Left lobe of liver (tissue), 2 donors: ENCODE data around the gene SH3PXD2A. TPM values are rescaled to one million over a fixed set of nuclear protein-coding genes. Genes with fewer than 3 reads are reported as not detected.
"Not testable (repeated sequence)": the region's sequence is repeated elsewhere in the genome, so short reads cannot be mapped to it uniquely, and the experiment has no call there.

Experiments
- ATAC-seq: fragments of 200-7000 bp; cut with Tn5 transposase; one replicate; pipeline ENCODE4 v1.9.1; 2020; ENCODE audit warnings: mild to moderate bottlenecking, moderate library complexity
- DNase-seq: peaks from one replicate; pipeline ENCODE4 v3.0.0-alpha.2; 2020; ENCODE audit warnings: low spot score
- total RNA-seq: library from RNA; stranded (reverse); gene quantifications from one replicate; pipeline ENCODE4 v1.2.1, GENCODE V29; 2021
- donor health status: DM: no; HTN: no; CAD: no; lungs with moderate emphysema.
- donor health status: DM: no; HTN: yes; CAD: no.

SH3PXD2A gene
- total RNA-seq, 1 donor from 2014 or later, result 43.5 TPM

DNA sequence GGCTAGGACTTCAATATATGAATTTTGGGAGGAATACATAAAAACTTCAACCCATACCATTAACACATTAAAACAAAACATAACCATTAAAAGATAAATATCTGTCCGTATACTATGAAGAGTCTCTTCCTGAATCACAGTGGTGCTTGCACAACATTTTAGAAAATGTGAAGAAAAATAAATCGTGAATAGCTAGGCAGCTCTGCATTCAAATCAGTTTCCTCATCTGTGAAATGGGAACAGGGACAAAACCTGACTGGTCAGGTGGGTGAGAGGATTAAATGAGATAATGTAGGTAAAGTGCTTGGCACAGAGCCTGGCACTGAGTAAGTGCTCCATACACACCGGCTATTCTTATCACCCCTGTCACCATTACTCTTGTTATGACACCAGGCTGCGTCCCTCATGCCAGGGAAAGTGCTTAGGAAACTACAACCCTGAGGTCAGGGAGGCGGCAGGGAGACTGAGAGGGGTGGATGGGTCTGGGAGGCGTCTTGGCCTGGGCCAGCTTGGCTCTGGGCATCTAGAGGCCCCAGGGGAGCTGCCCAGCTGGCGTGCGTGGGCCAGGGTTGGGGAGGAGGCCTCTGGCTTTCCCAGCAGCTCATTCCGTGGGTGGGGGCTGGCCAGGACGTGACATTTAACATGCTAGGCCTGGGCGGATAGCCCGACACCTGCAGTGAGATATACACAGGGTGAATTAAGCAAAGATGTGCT, 78.3 kb downstream of the SH3PXD2A start:
- no peak for DNase-seq
- ATAC-seq, result no peak

DNA sequence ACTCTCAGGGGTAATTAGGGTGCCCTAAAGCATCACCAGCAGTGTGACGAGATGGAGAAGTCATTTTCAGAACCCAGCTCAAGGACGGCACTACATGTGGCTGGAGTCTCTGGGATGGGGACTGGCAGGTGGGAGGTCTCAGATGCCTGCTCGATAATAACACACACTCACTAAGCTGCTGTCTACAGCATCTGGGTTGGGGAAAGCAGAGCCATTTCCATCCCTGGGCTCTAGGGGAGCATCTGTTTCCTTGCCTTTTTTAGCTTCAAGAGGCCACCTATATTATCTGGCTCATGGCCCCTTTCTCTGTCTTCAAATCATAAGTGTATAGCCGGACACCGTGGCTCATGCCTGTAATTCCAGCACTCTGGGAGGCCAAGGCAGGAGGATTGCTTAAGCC, 79.6 kb downstream of the SH3PXD2A start:
- ATAC-seq (no peak), DNase-seq (no peak)

DNA sequence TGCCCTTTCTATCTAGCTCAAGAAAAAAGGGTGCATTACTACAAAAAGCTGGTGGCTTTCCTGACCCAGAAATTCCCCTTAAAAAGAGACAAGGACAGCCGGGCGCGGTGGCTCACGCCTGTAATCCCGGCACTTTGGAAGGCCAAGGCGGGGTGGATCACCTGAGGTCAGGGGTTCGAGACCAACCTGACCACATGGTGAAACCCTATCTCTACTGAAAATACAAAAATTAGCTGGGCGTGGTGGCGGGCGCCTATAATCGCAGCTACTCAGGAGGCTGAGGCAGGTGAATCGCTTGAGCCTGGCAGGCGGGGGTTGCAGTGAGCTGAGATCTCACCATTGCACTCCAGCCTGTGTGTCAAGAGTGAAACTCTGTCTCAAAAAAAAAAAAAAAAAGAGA, 82.5 kb downstream of the SH3PXD2A start:
- not testable (repeated sequence) for ATAC-seq, DNase-seq

DNA sequence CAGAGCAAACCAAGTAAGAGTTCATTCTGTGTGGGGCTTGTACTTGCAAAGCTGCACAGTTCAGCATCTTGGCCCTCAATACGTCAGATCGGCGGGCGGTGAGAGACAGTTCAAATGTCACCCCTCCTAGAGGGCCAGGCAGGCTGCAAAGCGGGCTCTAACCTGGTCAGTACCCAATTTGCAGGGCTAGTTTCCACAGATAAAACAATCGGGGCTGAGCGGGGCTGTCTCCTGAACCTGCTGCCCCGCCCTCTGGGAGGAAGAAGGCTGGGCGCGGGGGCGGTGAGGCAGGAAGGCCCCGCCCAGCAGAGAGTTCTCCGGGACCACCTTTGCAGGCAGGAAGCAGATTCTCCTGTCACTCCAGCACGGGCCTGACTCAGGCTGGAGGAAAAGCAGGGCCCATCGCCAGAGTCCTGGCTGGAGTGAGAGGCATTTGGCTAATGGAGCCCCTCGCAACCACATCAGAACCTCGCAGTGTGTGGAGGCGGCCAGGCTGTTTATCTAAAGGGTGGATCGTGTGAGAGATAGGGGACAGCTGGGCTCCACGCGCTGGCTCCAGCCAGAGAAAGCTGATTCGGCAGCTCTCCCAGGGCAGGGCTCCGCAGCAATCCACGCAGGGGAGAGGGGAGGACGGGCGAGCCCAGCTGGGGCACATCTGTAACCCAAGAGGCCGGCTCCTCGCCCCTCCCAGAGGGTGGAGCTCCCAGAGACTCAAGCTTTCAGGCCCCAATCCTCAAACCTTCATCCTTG, 83.1 kb downstream of the SH3PXD2A start:
- peak; percentile 71 for ATAC-seq

DNA sequence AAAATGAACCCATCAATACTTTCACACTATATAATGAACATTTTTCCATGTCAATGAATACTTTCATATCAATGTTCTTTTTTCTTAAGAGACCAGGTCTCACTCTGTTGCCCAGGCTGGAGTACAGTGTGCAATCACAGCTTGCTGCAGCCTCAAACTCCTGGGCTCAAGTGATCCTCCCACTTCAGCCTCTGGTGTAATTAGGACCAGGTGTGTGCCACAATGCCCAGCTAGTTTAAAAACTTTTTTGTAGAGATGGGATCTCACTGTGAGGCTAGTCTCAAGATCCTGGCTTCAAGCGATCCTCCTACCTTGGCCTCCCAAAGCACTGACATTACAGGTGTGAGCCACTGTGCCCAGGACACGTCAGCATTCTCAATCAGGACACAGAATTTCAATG, 85.2 kb downstream of the SH3PXD2A start:
- DNase-seq, result no peak
- ATAC-seq, result no peak

More for the DNA sequence above, 83.1 kb downstream of the SH3PXD2A start:
- DNase-seq, result no peak

DNA sequence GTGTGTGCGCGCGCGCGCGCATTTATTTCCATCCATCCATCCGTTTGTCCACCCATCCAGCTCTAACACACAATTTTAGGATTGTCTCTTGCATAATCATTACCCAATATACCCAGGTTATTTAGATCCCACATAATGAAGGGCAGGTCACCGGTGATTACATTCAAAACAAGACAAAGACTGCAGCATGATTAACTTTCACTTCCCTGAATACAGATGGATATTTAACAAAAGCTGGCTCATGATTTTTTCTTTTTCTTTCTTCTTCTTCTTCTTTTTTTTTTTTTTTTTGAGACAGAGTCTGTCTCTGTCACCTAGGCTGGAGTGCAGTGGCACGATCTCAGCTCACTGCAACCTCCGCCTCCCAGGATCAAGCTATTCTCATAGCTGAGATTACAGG, 86.2 kb downstream of the SH3PXD2A start:
- no peak for DNase-seq
- no peak for ATAC-seq

DNA sequence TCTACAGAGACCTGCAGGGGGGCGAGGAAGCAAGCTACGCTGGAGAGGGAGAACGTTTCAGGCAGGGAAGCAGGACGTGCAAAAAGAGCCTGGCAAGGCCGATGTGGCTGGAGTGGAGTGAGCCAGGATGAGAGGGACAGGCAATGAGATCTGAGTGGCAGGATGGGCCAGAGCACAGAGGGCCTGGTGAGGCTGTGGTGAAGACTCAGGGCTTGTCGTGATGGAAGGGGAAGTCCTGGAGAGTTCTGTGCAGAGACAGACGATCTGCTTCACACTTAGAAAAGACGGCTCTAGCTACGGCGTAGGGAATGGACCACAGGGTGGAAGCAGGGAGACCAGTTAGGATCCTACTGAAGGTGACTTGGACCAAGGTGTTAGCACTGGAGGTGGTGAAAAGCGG, 87.0 kb downstream of the SH3PXD2A start:
- ATAC-seq (no peak), DNase-seq (no peak)

DNA sequence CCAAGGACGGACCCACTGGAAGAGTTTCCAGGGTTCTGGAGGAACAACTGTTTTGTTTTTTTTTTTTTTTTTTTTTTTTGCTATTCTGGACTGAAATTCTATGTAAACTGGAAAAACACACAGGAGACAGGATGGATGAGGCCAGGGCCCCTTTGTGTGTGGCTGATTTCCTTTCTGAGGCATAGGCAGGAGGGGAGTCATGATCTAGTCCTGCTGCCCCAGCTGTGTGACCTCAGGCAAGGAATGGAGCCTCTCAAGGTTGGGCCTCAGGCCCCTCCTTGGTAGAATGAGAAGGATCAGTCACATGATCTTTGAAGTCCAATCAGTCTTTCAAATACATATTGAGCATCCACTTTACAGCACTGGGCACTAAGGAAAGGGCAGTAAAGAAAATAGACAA, 87.6 kb downstream of the SH3PXD2A start:
- no peak for ATAC-seq
- no peak for DNase-seq

DNA sequence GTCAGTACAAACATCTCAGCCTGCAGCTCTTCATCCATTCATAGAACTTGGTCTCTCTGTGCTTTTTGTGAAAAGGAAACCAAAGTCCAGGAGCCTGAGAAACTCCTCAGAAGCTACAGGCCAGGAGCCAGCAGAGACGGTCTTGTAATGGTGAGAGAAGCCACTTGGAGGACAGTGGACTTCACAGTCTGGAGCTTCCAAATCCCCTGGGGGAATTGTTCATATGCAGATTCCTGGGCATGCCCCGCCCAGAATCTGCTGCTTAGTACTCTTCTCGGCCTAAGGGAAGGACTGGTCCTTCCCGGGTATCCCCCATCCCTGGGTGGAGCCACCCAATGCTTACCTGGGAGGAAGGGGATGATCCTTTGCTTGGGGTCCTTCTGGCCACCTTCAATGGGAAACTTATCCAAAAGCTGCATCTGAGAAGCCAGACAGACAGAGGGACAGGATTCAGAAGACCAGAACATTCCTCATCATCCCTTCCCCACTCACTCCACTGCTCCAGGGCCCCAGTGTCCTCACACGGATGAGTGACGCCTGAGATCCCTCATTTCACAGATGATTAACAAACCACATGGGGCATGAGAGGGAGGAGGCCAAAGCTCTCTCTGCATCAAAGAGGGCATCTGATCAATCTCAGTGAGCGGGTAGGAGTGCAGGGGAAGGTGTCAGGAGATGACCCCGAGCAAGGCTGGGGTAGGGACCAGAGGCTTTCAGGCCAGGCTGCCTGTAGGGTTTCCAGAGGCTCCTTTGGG, 88.4 kb downstream of the SH3PXD2A start:
- DNase-seq (no peak), ATAC-seq (no peak)

DNA sequence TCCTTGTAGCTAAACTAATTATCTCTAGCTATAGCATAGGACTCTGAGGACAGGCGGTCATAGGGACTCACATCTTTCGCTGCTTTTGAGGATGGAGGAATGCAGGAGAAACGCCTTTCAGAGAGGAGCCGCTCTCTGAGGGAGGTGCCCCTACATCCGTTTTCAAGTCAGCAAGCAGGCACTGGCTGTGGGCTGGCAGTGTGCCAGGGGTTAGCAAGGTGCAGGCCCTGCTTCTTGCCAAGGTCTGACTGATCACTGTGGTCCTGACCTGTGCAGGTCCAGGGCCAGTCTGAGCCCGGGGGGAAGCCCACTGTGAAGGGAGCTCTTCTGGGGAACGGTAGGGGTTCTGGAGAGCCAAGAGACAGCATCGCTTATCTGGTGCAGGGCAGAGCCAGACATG, 89.4 kb downstream of the SH3PXD2A start:
- DNase-seq (peak; percentile 62), ATAC-seq (peak; percentile 42)

DNA sequence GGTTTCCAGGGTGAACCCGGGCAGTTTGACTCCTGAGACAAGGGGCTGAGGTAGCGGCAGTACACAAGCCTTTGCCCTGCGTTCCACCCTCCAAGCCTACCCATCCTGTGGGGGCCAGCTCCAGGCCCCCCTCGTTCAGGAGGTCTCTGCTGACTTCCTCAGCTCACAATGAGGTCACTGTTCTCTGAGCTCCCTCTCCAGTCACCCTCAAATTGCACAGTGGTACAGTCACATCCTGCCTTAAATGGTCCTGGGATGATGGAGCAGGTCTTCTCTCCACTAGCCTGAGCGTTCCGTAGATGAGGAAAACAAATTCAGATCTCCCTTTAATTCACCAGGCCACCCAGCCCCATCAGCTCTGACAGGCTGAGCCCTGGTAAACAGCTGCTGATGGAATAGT, 90.2 kb downstream of the SH3PXD2A start:
- ATAC-seq (no peak), DNase-seq (no peak)

DNA sequence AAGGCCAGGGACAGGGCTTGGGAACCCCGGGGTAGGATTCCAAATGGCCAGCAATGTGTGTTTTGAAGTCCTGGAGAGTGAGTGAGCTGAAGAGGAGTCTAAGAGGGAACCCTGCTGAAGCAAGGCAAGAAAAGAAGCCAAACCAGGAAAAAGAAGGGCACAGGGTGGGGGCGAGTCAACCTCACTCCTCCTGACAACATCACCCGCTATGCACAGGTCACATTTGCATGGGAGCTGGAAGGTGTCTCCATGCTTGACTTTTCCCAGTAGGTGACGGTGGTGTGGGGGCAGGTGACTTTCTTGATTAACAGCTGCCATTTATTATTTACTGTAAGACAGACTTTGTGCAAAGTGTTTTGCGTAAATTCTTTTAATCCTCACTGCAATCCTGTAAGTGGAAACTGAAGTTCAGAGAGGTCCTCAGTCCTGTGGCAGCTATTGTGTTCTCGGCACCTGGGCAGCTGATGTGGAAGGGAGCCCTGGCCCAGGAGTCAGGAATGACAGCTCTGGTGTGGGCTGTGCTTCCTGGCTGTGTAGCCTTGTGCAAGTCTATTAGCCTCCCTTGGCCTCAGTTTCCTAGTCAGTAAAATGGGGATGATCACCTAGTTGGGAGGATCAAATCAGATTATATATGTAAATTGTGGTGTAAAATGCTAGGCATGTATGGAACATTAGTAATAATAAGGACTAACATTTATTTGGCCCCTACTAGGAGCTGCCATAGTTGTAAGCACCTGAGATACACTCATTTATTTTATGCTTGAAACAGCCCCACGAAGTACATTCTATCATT, 90.9 kb downstream of the SH3PXD2A start:
- DNase-seq, result no peak
- ATAC-seq, result no peak

DNA sequence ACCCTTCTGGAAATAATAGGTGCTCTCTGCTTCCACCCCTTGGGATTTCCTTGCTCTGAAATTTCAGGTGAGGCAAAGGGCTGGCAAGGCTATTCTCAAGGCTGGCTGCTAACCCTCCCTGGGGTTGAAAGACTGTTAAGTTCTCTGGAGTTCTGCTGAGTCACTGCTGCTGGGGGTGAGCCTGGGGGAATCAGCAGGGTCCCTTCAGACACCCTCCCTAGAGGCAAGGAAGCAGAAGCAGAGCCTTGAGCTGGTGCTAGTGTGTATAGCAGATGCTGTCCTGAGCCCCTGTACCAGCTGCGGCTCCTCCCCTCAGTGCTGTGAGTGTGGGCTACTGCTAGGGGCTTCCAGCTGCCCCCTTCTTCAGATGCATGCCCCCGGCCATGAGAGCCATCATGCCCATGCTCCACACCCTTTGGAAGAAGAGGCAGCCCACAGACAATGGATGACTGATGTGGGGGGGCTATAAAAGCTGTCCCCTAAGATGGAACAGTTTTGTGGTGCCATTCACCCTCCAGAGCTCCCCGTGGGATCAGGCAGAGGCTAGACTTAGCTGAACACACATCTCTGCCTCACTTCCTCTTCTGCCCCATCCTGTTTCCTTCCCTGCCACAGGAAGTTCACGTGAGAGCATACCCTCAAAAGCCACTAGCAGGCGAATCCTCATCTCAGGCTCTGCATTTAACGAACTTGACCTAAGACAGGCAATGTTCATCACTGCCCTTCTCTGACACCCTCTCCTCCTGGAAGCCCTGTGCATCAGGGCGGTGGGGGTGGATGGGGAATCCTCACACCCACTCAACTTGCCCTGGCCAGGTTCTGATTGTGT, 91.8 kb downstream of the SH3PXD2A start:
- ATAC-seq, result peak; percentile 45
- DNase-seq, result no peak

DNA sequence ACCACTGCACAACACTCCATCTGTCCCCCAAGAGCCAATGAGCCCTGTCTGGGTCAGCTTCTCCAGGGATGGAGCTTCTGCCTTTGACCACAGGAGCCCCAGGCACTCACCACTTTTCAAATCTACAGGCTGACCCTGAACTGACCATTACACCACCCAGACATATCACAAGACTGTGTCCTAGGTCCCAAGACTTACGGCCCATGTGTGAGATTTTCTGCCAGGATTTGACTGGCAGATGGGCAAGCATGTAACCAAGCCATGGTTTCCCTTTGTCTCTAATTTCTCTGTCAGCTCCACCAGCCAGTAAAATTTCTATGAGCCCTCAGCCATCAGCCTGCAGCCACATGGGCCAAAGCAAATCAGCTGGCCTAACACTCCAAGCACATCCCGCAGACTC, 92.5 kb downstream of the SH3PXD2A start:
- ATAC-seq, result no peak
- no peak for DNase-seq

DNA sequence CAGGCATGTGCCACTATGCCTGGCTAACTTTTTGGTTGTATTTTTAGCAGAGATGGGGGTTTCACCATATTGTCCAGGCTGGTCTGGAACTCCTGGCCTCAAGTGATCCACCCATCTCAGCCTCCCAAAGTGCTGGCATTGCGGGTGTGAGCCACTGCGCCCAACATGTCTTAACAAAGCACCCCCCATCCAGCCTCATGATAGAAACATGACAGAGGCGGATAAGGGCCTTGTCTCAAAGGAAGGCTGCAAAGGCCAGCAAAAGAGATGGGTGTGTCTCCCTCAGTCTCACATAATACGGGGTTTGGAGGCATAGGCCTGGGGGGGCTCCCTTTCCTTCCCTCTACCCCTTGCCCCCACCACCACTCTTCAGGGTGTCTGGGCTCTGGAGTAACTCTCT, 93.2 kb downstream of the SH3PXD2A start:
- DNase-seq (no peak), ATAC-seq (no peak)

DNA sequence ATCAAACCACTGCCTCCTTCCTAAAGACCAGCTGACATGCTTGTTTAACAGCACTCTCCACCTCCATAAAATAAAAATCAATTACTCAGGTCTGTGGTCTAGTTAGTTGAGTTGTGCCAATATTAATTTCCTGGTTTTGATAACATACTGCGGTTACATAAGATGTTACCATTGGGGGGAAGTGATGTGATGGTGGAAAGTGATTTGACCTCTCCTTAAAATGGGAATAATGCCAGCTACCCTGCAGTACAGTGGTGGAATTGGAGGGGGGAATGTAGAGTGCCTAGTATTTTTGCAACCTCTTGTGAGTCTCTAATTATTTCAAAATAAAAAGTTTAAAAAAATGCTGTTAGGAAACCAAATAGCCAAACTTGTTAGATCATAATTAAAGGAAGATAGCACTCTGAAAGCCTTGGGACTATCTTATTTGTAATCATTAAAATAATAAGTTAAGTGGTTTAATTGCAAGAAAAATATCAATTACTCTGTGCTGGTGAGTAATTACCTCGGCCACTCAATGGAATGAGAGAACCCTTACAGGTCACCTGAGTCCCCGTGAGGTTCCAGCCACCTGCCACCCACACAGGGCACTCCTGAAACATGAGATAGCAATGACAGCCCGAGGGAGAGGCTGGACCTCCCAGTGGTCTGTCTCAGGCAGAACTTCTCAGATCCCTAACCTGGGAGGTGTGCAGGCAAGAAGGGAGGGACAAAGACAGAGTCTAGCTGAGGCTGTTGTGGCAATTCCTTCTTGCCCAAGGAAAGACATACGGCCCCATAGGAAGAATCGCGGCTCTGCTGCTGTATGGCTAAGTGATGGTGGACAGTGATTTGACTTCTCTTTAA, 94.1 kb downstream of the SH3PXD2A start:
- no peak for DNase-seq
- no peak for ATAC-seq

DNA sequence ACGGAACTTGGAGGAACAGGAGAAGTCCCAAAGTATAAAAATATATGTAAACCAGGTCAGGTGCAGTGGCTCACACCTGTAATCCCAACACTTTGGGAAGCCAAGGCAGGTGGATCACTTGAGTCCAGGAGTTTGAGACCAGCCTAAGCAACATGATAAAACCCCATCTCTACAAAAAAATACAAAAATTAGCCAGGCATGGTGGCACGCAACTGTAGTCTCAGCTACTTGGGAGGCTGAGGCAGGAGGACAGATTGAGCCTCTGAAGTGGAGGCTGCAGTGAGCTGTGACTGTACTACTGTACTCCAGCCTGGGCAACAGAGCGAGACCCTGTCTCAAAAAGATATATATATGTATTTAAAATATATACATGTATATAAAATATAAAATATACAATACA, 95.1 kb downstream of the SH3PXD2A start:
- DNase-seq, ATAC-seq: not testable (repeated sequence)

DNA sequence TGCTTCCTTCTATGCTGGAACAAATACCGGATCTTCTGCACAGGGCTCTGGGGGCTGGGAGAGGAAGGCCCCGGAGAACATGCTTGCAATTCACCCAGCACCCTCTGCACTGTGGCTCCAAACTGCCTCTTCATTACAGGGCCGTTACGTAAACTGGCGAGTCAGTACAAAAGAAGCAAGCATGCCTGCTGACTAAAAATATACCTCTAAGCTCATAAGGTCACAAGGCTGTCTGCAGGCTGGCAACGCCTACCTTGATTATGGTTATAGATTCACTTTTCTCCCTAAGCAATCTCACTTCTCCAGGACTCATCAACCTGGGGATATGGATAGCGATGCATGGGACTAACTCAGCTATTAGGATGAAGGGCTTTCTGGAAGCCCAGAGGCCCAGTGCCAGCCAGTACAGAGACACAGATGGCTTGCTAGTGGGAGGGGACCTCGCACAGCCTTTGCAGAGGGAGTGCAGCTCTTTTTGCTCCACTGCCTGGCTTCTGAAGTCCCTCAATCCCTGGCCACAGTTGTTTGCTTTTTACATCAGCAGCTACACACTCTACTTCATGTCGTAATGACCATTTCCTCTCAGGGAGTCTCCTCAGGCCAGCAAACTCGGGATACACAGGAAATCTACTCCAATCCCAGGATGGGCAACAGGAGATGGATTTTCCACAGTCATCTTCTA, 96.1 kb downstream of the SH3PXD2A start:
- ATAC-seq (peak; percentile 62), DNase-seq (no peak)

DNA sequence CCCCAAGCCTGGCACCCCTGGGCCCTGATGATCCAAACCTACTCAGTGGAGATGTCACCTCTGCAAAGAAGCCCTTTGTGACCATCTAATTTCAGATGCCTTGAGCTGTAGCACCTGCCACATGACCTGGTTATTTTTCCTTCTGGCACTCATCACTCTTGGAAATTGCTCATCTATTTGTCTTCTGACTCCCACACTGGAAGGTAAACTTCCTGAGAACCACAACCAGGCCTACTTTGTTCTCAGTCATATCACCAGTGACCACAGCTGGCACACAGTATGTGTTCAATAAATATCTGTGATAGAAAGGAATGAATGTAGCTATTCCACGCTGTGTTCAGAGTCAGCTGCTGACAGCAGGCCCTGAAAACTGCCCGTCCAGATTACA, 97.1 kb downstream of the SH3PXD2A start:
- ATAC-seq (no peak), DNase-seq (no peak)
